Adrenal gland (tissue), 12 donors: ENCODE measurements around the gene LMF2. TPM values are rescaled to one million over a fixed set of nuclear protein-coding genes. Genes with fewer than 3 reads are reported as not detected.

Source experiments
- DNase-seq, 7 donors: peaks; one replicate each; pipeline ENCODE4 v3.0.0-alpha.2; 2019 to 2020
- H3K27ac ChIP-seq, 5 donors: fragments of 200-600 bp; sonication (generic) in 4 of 5; 1 replicate in 3 of 5; 2 replicates in 2 of 5; pipeline versions ENCODE4 v1.5.1 to v1.8.0; 2016 to 2020; ENCODE audit warnings: mild to moderate bottlenecking in 1 of 5
- H3K27me3 ChIP-seq: fragments of 200-600 bp; 2 replicates; pipeline ENCODE4 v1.8.0; 2021
- H3K36me3 ChIP-seq, 2 donors: fragments of 200-600 bp; replicated peaks in 1 of 2; 1 replicate in 1 of 2; 2 replicates in 1 of 2; pipeline versions ENCODE4 v1.5.1 to v1.8.0; 2018 to 2022
- H3K4me1 ChIP-seq, 2 donors: fragments of 200-600 bp; replicated peaks in 1 of 2; 1 replicate in 1 of 2; 2 replicates in 1 of 2; pipeline versions ENCODE4 v1.5.1 to v1.8.0; 2018 to 2021
- H3K4me3 ChIP-seq, 4 donors: fragments of 200-600 bp; sonication (generic) in 3 of 4; one replicate each; pipeline ENCODE4 v1.5.1; 2016 to 2018
- H3K9me3 ChIP-seq, 3 donors: fragments of 200-600 bp; sonication (generic) in 1 of 3; replicated peaks in 1 of 3; 1 replicate in 2 of 3; 2 replicates in 1 of 3; pipeline versions ENCODE4 v1.5.1 to v1.8.0; 2016 to 2021
- POLR2A ChIP-seq, 2 donors: fragments of 450-650 bp; IDR thresholded peaks; one replicate each; pipeline ENCODE4 v1.6.1; 2017; ENCODE audit warnings: antibody characterized with exemption in 2 of 2, mild to moderate bottlenecking in 2 of 2, moderate library complexity in 1 of 2
- WGBS, 4 donors: extraction: QIAGEN DNeasy Blood & Tissue Kit in 2 of 4; methylation state at CpG; one replicate each; pipeline versions ENCODE4 v1.1.5 to v1.1.7; 2013 to 2017; 5-methylcytosine and 5-hydroxymethylcytosine counted together
- intact Hi-C, 2 donors: fragments of 100-400 bp; cut with DNase I; formaldehyde crosslinking; loops; one replicate each; pipeline versions ENCODE4 v1.14.1 to v1.15.0; 2022 to 2023
- polyA plus RNA-seq, 3 donors: library from polyadenylated mRNA; stranded (reverse); fragments of 200-250 nt in 2 of 3; fragments of 350-450 nt in 1 of 3; fragmentation: Illumina TruSeq in 1 of 3; extraction: RNeasy Lipid Tissue Mini Kit (QIAGEN cat#74804) in 1 of 3; gene quantifications; one replicate each; pipeline ENCODE4 v1.2.3, GENCODE V29; 2013 to 2014
- total RNA-seq, 9 donors: library from RNA; depleted of rRNA in 4 of 9; stranded (reverse); fragments of >200 nt in 4 of 9; fragments of 120-200 nt in 1 of 9; fragmentation: NEBNext Ultra II Directional in 1 of 9; extraction: Animal tissue kit (Norgen Biotek cat#: 25700) in 1 of 9; gene quantifications; one replicate each; pipeline versions ENCODE4 v1.1.0 to v1.2.4, GENCODE V29; 2013 to 2023
- TF ChIP-seq, protein P1 (sequence below), 6 experiments: fragments of 450-650 bp in 4 of 6; fragments of 200-600 bp in 2 of 6; sonication (generic) in 1 of 6; IDR thresholded peaks; 1 replicate in 5 of 6; 2 replicates in 1 of 6; pipeline versions ENCODE4 v1.5.1 to v1.8.0; 2016 to 2021; ENCODE audit warnings: antibody characterized with exemption in 6 of 6, mild to moderate bottlenecking in 2 of 6, moderate library complexity in 1 of 6
- donor health status: healthy with polysubstance abuse.
- donor health status: Bipolar disorder and iron deficiency.
- donor health status: DM: yes; HTN: yes; CAD: no.
- donor health status: DM: no; HTN: no; CAD: no.
- donor health status: DM: no; HTN: no; CAD: no.
- donor health status: DM: yes; HTN: yes; CAD: no.

The LMF2 gene
- total and polyA plus RNA-seq, 12 donors = 6.3 to 120 (median 78.3) TPM

DNA sequence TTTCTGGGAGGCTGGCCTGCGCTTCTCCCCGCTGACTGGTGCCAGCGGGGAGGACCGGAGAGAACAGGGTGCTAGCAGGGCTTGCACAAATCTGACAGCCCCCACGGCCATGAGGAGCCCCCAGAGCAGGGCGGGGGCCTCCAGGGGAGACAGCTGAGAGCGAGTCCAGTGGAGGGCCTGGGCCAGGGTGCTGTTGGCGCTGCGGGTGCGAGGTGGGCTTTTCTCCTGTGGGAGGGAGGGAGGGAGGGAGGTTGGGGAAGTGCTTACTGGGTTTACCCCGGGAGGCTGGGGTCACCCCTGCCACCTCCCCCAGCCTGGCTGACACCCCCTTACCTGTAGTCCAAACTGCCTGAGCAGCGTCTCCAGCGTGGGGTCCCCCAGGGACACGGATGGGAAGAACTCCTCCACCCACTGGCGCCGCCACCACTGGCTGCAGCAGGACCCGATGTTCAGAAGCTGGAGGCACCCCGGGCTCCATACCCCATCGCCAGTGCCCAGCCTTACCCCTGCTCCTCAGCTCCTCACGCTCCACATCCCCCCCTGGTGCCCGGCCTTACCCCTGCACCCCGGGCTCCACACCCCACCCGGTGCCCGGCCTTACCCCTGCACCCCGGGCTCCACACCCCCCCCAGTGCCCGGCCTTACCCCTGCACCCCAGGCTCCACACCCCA is 3.9 kb downstream of the LMF2 start:
- TF ChIP-seq, protein P1, sequence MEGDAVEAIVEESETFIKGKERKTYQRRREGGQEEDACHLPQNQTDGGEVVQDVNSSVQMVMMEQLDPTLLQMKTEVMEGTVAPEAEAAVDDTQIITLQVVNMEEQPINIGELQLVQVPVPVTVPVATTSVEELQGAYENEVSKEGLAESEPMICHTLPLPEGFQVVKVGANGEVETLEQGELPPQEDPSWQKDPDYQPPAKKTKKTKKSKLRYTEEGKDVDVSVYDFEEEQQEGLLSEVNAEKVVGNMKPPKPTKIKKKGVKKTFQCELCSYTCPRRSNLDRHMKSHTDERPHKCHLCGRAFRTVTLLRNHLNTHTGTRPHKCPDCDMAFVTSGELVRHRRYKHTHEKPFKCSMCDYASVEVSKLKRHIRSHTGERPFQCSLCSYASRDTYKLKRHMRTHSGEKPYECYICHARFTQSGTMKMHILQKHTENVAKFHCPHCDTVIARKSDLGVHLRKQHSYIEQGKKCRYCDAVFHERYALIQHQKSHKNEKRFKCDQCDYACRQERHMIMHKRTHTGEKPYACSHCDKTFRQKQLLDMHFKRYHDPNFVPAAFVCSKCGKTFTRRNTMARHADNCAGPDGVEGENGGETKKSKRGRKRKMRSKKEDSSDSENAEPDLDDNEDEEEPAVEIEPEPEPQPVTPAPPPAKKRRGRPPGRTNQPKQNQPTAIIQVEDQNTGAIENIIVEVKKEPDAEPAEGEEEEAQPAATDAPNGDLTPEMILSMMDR (IDR thresholded peaks at IDR 0.05) = no peak
- no peak for TF ChIP-seq POLR2A (IDR thresholded peaks at IDR 0.05)
- WGBS, 4 donors = 80 to 100% (median 92%) methylated on average over 1 to 25 of the region's 26 CpGs
- Histone ChIP-seq H3K27ac (no peak overlapping the region), H3K9me3 (no peaks in the 10 kb centered on the region), H3K4me3 (no peak overlapping the region), H3K4me1 (peaks cover 8 to 19% of the 10 kb centered on the region in 2 donors), H3K36me3 (peaks cover 0 to 32% of the 10 kb centered on the region in 2 donors), H3K27me3 (no peaks in the 10 kb centered on the region)
- intact Hi-C loops = no loop called here
- no peak for DNase-seq

DNA sequence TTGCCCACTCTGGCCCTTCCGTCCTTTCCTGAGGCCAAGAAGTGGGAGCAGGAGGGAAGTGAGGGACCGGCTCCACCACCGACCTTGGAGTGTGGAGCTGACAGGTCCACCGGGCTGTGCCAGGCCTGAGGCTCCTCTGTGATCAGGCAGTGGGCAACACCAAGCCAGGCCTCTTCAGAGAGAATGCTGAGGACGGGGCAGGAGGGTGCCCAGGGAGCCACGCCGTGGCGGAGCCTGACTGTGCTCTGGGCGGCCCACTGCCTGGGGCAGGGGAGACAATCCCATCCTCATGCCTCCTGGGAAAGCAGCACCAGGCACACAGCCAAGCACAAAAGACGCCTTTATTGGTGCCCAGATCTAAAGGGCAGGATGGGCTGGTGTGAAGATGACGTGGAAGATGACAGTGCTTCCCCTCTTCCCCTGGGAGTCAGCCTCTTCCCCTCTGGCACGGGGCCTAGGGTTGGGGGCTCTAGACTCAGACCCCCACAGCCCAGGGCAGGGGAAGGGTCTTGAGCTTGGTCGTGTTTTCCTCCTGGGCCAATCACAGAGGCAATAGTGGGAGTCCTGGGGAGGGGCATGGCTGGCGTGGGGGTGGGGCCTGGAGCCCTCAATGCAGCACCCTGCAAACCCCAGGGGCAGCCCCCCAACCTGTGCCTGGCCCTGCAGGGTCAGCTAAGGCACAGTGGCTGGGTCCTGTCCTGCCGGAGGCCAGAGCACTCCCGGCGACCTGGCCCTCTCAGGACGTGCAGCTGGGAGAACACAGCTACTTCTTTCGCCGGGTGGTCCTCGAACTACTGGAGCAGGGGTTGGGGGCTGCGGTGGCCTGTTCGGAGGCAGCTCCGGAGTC is 4.7 kb downstream of the LMF2 start:
- 65 to 92% (median 85%) methylated on average over 4 to 24 of the region's 24 CpGs for WGBS, 4 donors
- Histone ChIP-seq H3K36me3 (peaks cover 0 to 32% of the 10 kb centered on the region in 2 donors), H3K9me3 (no peaks in the 10 kb centered on the region), H3K27ac (no peak overlapping the region), H3K27me3 (no peaks in the 10 kb centered on the region), H3K4me3 (no peak overlapping the region), H3K4me1 (peaks cover 8 to 18% of the 10 kb centered on the region in 2 donors)
- no peak for TF ChIP-seq POLR2A (IDR thresholded peaks at IDR 0.05)
- TF ChIP-seq, protein P1 (IDR thresholded peaks at IDR 0.05) = no peak
- intact Hi-C loops = no loop called here
- no peak for DNase-seq

DNA sequence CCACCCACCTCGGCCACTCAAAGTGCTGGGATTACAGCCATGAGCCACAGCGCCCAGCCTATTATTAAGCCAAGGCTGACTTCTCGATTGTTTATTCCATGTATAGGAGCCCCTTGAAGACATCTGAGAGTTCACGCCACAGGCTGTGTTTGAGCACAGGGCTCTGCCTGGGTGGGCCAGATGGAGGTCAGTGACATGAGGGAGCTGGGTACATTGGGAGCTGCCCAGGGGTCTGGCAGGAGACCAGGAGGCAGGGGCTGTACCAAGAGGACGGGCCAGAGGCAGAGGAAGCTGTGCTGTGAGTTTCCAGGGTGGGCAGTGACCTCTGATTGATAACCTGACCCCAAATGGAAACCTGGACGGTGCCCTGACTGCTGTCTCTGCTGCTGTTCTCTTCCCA is 5.4 kb downstream of the LMF2 start:
- Histone ChIP-seq H3K36me3 (peaks cover 0 to 32% of the 10 kb centered on the region in 2 donors), H3K27me3 (no peaks in the 10 kb centered on the region), H3K4me1 (peaks cover 8 to 18% of the 10 kb centered on the region in 2 donors), H3K9me3 (no peaks in the 10 kb centered on the region), H3K27ac (no peak overlapping the region), H3K4me3 (no peak overlapping the region)
- no peak for DNase-seq
- intact Hi-C loops = no loop called here
- TF ChIP-seq, protein P1 (IDR thresholded peaks at IDR 0.05) = no peak
- no peak for TF ChIP-seq POLR2A (IDR thresholded peaks at IDR 0.05)
- 85 to 92% (median 91%) methylated on average over 5 to 6 of the region's 6 CpGs for WGBS, 4 donors

DNA sequence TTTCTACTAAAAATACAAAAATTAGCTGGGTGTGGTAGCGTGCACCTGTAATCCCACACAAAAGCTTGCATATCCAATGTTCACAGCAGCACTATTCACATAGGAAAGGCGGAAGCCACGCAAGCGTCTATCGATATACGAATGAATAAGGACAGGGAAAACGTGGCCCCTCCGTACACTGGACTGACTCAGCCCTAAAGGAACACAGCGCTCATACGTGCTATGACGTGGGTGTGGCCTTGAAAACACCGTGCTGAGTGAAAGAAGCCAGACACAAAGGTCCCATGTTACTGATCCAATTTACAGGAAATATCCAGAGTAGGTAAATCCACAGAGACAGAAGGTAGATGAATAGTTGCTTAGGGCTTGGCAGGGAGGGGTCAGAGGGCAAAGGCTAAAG is 7.0 kb downstream of the LMF2 start:
- no peak for TF ChIP-seq POLR2A (IDR thresholded peaks at IDR 0.05)
- WGBS, 4 donors = 61 to 75% (median 63%) methylated on average over 12 of the region's 12 CpGs

More for the DNA sequence above, 7.0 kb downstream of the LMF2 start:
- H3K4me1 ChIP-seq = peaks cover 0 to 4% of the 10 kb centered on the region in 2 donors
- peaks cover 0 to 26% of the 10 kb centered on the region in 2 donors for H3K36me3 ChIP-seq
- no peaks in the 10 kb centered on the region for H3K27me3 ChIP-seq
- H3K9me3 ChIP-seq = no peaks in the 10 kb centered on the region
- DNase-seq = peak in 5 of 7 donors; percentile 49 to 68 (median 61)
- intact Hi-C loops = no loop called here
- no peak overlapping the region for H3K4me3 ChIP-seq
- H3K27ac ChIP-seq = peak overlapping the region in 1 of 5 donors; percentile 12
